BE2C (cell line): ENCODE data around the gene ATG4D.
"Not testable (repeated sequence)": the region's sequence is repeated elsewhere in the genome, so short reads cannot be mapped to it uniquely, and the experiment has no call there.

ENCODE experiments used
- DNase-seq: peaks from one replicate; pipeline ENCODE4 v3.0.0-alpha.2; 2020
- H3K27me3 ChIP-seq: fragments of 250-450 bp; sonication (Bioruptor Pico); 2 replicates; pipeline ENCODE4 v1.5.1; 2020; ENCODE audit warnings: mild to moderate bottlenecking
- H3K36me3 ChIP-seq: fragments of 250-450 bp; sonication (Bioruptor Pico); 2 replicates; pipeline ENCODE4 v1.5.1; 2020; ENCODE audit warnings: mild to moderate bottlenecking
- H3K4me1 ChIP-seq: fragments of 250-450 bp; sonication (Bioruptor Pico); 2 replicates; pipeline ENCODE4 v1.5.1; 2020
- H3K4me3 ChIP-seq: 2 replicates; pipeline ENCODE4 v1.5.1; 2011; ENCODE audit warnings: low read depth, low read length
- H3K9me3 ChIP-seq: fragments of 250-450 bp; sonication (Bioruptor Pico); 2 replicates; pipeline ENCODE4 v1.5.1; 2020
- CTCF ChIP-seq: IDR thresholded peaks from 2 replicates; pipeline ENCODE4 v1.5.1; 2012; ENCODE audit warnings: mild to moderate bottlenecking, low read depth, low read length

Gene ATG4D

GRCh38 chr19:10523135-10523636 is 20.5 kb upstream of the ATG4D start:
- H3K36me3 ChIP-seq = no peaks in the 10 kb centered on the region
- no peak for DNase-seq
- TF ChIP-seq CTCF = no peak
- no peaks in the 10 kb centered on the region for H3K4me1 ChIP-seq
- no peak overlapping the region for H3K4me3 ChIP-seq
- H3K9me3 ChIP-seq = no peaks in the 10 kb centered on the region
- H3K27me3 ChIP-seq = peaks cover 33% of the 10 kb centered on the region

GRCh38 chr19:10525636-10526035 is 18.1 kb upstream of the ATG4D start:
- no peaks in the 10 kb centered on the region for H3K36me3 ChIP-seq
- no peaks in the 10 kb centered on the region for H3K4me1 ChIP-seq
- TF ChIP-seq CTCF = no peak
- H3K4me3 ChIP-seq = no peak overlapping the region
- DNase-seq = no peak
- H3K9me3 ChIP-seq = no peaks in the 10 kb centered on the region
- H3K27me3 ChIP-seq = peaks cover 9% of the 10 kb centered on the region

- not testable (repeated sequence) for H3K27me3 ChIP-seq, H3K4me3 ChIP-seq, H3K9me3 ChIP-seq, DNase-seq, H3K4me1 ChIP-seq, H3K36me3 ChIP-seq
Measured at GRCh38 chr19:10526887-10527286, 16.8 kb upstream of the ATG4D start.

- Histone ChIP-seq H3K9me3 (no peaks in the 10 kb centered on the region), H3K4me3 (no peak overlapping the region), H3K36me3 (no peaks in the 10 kb centered on the region), H3K4me1 (no peaks in the 10 kb centered on the region), H3K27me3 (peaks cover 18% of the 10 kb centered on the region)
- no peak for DNase-seq
- no peak for TF ChIP-seq CTCF
Measured at GRCh38 chr19:10532457-10532856, 11.2 kb upstream of the ATG4D start.

GRCh38 chr19:10533646-10534386 is 9.9 kb upstream of the ATG4D start:
- H3K9me3 ChIP-seq = no peaks in the 10 kb centered on the region
- H3K27me3 ChIP-seq = peaks cover 31% of the 10 kb centered on the region
- H3K4me3 ChIP-seq = no peak overlapping the region
- DNase-seq = no peak
- no peaks in the 10 kb centered on the region for H3K36me3 ChIP-seq
- TF ChIP-seq CTCF = no peak
- no peaks in the 10 kb centered on the region for H3K4me1 ChIP-seq

GRCh38 chr19:10535613-10536012 is 8.1 kb upstream of the ATG4D start:
- no peaks in the 10 kb centered on the region for H3K9me3 ChIP-seq
- no peaks in the 10 kb centered on the region for H3K36me3 ChIP-seq
- H3K27me3 ChIP-seq = peaks cover 41% of the 10 kb centered on the region
- H3K4me1 ChIP-seq = no peaks in the 10 kb centered on the region
- H3K4me3 ChIP-seq = no peak overlapping the region
- TF ChIP-seq CTCF = no peak
- no peak for DNase-seq
